Endothelial cell (in vitro differentiated cells): Measurements from ENCODE around the gene JAK1. TPM values are rescaled to one million over a fixed set of nuclear protein-coding genes. Genes with fewer than 3 reads are reported as not detected.

ENCODE experiments used
- DNase-seq: peaks from one replicate; pipeline ENCODE4 v3.0.0; 2021; ENCODE audit warnings: low spot score
- H3K27ac Mint-ChIP-seq: one replicate; pipeline ENCODE4 v1.8.0; 2021; ENCODE audit warnings: mixed read lengths, inconsistent platforms; ENCODE audit not compliant: unreplicated experiment
- H3K27me3 Mint-ChIP-seq: one replicate; pipeline ENCODE4 v1.8.0; 2021; ENCODE audit warnings: mild to moderate bottlenecking, moderate library complexity, mixed read lengths, inconsistent platforms; ENCODE audit not compliant: unreplicated experiment
- H3K36me3 Mint-ChIP-seq: one replicate; pipeline ENCODE4 v1.8.0; 2021; ENCODE audit warnings: mild to moderate bottlenecking, low read depth, mixed read lengths, inconsistent platforms; ENCODE audit not compliant: unreplicated experiment
- H3K4me1 Mint-ChIP-seq: one replicate; pipeline ENCODE4 v1.8.0; 2021; ENCODE audit warnings: mild to moderate bottlenecking, mixed read lengths, inconsistent platforms; ENCODE audit not compliant: unreplicated experiment
- H3K4me3 Mint-ChIP-seq: one replicate; pipeline ENCODE4 v1.8.0; 2021; ENCODE audit warnings: mild to moderate bottlenecking, mixed read lengths, inconsistent platforms; ENCODE audit not compliant: unreplicated experiment
- H3K9me3 Mint-ChIP-seq: one replicate; pipeline ENCODE4 v1.8.0; 2021; ENCODE audit warnings: mixed read lengths, inconsistent platforms; ENCODE audit not compliant: unreplicated experiment
- CTCF ChIP-seq: fragments of 200-600 bp; sonication (generic); IDR thresholded peaks from one replicate; pipeline ENCODE4 v1.5.0; 2021; ENCODE audit warnings: antibody characterized with exemption; ENCODE audit not compliant: unreplicated experiment
- total RNA-seq: library from RNA; stranded (reverse); fragmentation: NEBNext Ultra II Directional; extraction: Animal tissue kit (Norgen Biotek cat#: 25700); gene quantifications from one replicate; pipeline ENCODE4 v1.2.1, GENCODE V29; 2021; ENCODE audit not compliant: unreplicated experiment

The JAK1 gene
- total RNA-seq, 1 donor from 2014 or later = 202 TPM

GRCh38 chr1:64953241-64953640, 13.1 kb downstream of the JAK1 start:
- Mint-ChIP-seq H3K4me3 (no peak overlapping the region), H3K36me3 (no peaks in the 10 kb centered on the region), H3K4me1 (peaks cover 38% of the 10 kb centered on the region), H3K27me3 (peaks cover 3% of the 10 kb centered on the region), H3K9me3 (no peaks in the 10 kb centered on the region), H3K27ac (no peak overlapping the region)
- no peak for DNase-seq
- TF ChIP-seq CTCF = no peak

- H3K27me3 Mint-ChIP-seq = peaks cover 6% of the 10 kb centered on the region
- H3K4me3 Mint-ChIP-seq = no peak overlapping the region
- DNase-seq = no peak
- H3K4me1 Mint-ChIP-seq = peaks cover 56% of the 10 kb centered on the region
- H3K9me3 Mint-ChIP-seq = no peaks in the 10 kb centered on the region
- H3K36me3 Mint-ChIP-seq = no peaks in the 10 kb centered on the region
- peak overlapping the region; percentile 58 for H3K27ac Mint-ChIP-seq
- TF ChIP-seq CTCF = no peak
Observed at GRCh38 chr1:64950284-64950809, 16.0 kb downstream of the JAK1 start.

GRCh38 chr1:64948905-64949833, 17.2 kb downstream of the JAK1 start:
- H3K27ac Mint-ChIP-seq = peak overlapping the region; percentile 12
- no peaks in the 10 kb centered on the region for H3K36me3 Mint-ChIP-seq
- no peaks in the 10 kb centered on the region for H3K9me3 Mint-ChIP-seq
- no peak for TF ChIP-seq CTCF
- DNase-seq = no peak
- no peak overlapping the region for H3K4me3 Mint-ChIP-seq
- H3K27me3 Mint-ChIP-seq = peaks cover 4% of the 10 kb centered on the region
- peaks cover 56% of the 10 kb centered on the region for H3K4me1 Mint-ChIP-seq

DNA sequence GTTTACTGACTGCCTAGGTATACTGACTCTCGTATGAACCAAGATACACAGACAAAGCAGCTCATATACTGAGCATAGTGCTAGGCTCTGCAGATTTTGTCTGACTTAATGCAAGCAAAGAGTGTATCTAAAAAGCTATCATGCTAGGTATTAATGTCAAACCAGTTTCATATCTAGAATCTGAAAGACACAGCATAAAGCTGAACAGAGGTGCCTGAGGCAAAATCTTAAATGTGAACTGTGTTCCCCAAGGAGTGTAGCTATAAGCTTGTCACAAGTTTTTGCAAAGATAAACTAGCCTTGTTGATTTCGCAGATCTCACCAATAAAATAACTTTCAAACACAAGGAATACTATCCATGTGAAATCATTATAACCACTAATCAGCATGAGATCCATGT, 18.1 kb downstream of the JAK1 start:
- Mint-ChIP-seq H3K4me3 (no peak overlapping the region), H3K9me3 (no peaks in the 10 kb centered on the region), H3K4me1 (peaks cover 57% of the 10 kb centered on the region), H3K36me3 (no peaks in the 10 kb centered on the region), H3K27ac (no peak overlapping the region), H3K27me3 (peaks cover 4% of the 10 kb centered on the region)
- DNase-seq = no peak
- TF ChIP-seq CTCF = no peak

DNA sequence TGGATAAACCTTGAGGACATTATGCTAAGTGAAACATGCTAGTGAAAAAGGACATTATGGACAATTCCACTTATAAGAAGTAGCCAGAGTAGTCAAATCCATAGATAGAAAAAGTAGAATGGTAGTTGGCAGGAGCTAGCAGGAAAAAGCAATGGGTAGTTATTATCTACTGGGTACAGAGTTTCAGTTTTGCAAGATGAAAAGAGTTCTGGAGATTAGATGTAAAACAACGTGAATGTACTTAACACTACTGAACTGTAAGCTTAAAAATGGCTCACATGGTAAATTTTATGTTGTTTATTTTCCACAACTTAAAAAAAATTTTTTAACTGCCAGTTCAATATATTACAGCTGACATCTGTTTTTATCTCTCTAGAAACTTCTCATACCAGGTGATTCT, 19.4 kb downstream of the JAK1 start:
- DNase-seq = no peak

More for the DNA sequence above, 19.4 kb downstream of the JAK1 start:
- no peaks in the 10 kb centered on the region for H3K36me3 Mint-ChIP-seq
- H3K9me3 Mint-ChIP-seq = no peaks in the 10 kb centered on the region
- TF ChIP-seq CTCF = no peak
- peaks cover 3% of the 10 kb centered on the region for H3K27me3 Mint-ChIP-seq
- H3K27ac Mint-ChIP-seq = no peak overlapping the region
- peaks cover 52% of the 10 kb centered on the region for H3K4me1 Mint-ChIP-seq
- no peak overlapping the region for H3K4me3 Mint-ChIP-seq
